HG03066 (cell line): ENCODE measurements around the gene SCLY.

Experiments used
- ATAC-seq: cut with Tn5 transposase; IDR thresholded peaks from one replicate; pipeline ENCODE4 v1.9.1; 2021; ENCODE audit warnings: low read depth; ENCODE audit not compliant: unreplicated experiment

SCLY gene

DNA sequence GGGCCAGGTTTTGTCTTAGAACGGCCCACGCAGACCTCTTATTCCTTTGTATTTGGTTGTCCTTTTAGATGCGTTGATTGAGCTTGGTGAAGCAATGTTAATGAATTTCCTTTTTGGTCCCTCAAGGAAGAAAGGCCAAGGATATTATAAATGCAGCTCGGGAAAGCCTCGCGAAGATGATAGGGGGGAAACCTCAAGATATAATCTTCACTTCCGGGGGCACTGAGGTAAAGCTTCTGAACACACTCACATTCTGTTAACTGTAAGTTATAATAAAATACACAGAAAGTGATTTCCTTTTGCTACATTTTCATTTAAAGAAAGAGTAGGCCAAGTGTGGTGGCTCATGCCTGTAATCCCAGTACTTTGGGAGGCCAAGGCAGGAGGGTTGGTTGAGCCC, 7.1 kb downstream of the SCLY start:
- ATAC-seq = no peak

DNA sequence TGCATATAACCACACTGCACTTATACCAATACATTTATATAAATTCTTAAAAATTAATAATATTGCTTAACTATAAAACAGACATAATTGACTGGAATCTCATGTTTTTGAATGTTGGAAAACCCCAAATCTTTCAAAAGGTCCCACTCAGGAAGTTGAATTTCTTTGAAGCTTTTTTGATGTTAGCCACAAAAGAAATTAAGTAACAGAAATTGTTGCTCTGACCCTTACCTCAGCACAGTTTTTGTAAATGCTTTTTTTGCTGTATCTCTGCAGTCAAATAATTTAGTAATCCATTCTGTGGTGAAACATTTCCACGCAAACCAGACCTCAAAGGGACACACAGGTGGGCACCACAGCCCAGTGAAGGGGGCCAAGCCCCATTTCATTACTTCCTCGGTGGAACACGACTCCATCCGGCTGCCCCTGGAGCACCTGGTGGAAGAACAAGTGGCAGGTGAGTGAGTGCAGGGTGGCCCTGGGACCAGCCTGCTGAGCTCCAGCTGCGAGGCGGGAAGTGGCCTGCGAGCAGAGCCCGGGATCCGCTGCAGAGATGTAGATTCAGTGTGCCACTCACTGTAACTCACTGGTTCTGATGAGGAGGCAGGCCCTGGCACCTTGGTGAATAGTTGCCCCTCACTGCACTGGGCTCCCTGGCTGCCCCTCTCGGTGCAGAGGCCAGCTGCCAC, 8.4 kb downstream of the SCLY start:
- ATAC-seq = no peak

DNA sequence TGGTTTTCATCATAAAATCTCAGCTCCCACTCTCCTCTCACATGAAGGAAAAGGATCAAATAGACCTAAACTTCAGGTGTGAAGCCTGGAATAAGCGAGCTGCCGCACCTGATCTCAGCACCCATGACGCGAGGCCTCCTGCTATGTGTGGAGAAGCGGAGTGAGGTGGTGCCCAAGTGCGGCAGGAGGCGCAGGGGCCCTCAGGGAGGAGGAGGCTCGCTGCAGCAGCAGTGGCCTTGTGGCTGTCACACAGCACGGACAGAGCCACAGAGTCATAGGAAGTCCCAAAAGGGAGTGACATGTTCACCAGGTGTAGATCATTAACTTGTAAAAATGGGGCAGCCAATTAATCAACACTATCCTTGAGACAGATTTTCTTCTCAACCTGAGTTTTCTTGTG, 9.1 kb downstream of the SCLY start:
- no peak for ATAC-seq

DNA sequence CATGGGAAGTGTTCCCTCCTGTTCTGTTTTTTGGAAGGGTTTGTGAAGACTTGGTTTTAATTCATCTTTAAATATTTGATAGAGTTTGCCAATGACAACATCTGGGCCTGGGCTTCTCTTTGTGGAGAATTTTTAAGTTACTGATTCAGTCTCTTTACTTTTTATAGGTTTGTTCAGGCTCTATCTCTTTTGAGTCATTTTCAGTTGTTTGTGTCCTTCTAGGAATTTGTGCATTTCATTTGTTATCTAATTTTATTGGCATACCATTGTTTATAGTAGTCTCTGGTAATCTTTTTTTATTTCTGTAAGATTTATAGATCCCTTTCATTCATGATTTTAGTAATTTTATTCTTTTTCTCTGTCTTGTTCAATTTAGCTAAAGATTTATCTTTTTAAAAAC, 14.6 kb downstream of the SCLY start:
- no peak for ATAC-seq

DNA sequence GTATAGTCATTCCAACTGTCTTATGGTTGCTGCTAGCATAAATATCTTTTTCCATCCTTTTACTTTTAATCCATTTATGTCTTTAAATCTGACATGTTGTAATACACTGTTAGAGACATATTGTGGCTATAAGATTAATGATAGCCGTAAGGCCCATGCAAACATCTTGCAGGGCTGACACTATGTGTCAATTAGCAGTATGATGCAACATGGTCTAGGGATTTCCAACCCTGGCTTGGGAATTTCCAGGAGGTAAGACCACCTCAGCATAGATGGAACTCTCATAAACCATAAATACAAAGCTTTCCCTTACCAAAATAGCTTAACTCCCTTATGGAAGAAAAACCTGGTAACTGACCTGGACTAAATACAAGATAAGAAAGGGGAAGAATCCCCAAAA, 16.5 kb downstream of the SCLY start:
- ATAC-seq = no peak

DNA sequence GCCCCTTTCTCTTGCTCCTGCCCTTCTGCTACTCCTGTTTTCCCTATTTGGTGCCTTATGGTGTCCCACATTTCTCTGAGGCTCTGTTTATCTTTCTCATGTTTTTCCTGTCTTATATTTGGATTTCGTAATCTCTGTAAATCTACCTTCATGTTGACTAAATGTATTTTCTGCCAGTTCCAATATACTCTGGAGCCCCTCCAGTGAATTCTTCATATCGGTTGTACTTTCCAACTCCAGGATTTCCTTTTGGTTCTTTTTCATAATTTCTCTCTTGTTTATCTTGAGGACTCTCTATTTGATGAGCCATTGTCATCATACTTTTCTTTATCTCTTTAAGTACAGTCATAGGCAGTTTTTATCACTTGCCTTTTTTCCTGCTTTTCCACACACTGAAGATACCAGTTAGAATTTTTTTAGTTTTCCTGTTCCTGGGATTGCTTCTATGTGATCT, 19.1 kb downstream of the SCLY start:
- ATAC-seq = no peak

DNA sequence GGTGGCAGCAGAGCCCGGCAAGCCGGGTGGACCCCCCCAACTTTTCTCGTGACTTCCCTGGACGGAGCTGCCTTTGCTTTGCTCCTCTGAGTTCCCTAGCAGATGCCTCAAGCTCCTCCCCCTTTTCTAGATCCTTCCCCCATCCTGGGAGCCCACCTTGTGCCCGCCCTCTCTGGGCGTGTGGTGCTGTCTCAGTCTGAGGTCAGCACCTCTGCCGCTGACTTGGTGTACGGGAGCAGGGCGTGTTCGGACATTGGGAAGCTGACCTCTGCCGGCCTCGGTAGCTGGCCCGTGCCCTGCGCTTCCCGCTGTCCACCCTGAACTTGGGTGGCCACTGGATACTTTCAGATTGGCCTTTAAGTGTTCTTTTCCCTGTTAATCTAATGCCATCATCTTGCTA, 19.7 kb downstream of the SCLY start:
- no peak for ATAC-seq

DNA sequence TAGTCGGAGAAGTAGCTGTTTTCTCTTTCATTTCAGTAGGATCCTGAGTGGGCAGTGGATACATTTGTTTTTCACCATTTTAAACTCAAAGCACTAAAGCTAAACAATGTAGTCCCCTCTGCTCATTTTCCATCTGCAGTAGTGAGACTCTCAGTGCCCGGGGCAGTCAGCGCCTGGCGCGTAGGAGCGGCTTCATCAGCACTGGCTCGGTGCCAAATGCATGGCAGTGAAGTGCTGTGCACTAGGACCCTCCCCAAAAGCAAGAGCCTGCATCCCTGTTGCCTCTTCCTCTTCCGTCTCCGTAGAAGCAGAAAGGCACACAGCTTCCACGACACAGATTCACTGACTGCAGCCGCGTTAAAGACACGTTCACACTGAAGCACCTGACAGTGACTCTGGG, 20.3 kb downstream of the SCLY start:
- ATAC-seq = no peak

DNA sequence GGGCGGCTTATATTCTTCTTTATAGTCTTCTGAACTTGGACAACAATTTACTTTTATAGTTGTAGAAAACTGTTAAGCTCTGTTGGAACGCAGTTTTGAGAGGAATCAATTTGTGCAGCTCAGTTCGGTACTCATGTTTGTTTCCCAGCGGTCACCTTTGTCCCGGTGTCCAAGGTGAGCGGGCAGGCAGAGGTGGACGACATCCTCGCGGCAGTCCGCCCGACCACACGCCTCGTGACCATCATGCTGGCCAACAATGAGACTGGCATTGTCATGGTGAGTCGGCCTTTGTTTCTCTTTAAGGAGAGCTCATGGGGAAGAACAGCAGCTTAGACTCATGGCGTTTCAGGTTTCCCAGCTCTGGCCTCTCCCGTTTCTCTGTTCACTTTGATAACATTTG, 20.8 kb downstream of the SCLY start:
- no peak for ATAC-seq

DNA sequence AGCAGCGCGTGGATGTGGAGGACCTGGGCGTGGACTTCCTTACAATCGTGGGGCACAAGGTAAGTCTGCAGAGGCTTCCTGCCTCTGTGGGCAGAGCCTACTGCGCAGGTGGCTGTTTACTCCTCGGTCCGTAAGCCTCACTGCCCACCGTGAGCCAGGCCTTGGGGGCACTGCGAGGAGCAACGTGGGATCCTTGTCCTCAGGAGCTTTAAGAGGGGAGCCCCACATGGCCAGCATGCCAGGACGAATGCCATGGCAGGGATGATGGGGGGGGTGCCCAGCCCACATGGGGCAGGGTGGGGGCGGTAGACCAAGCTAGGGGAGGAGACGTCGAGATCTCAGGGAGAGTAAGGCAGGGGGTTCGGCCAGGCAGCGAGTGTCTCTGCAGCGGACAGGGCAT, 21.4 kb downstream of the SCLY start:
- ATAC-seq = no peak

DNA sequence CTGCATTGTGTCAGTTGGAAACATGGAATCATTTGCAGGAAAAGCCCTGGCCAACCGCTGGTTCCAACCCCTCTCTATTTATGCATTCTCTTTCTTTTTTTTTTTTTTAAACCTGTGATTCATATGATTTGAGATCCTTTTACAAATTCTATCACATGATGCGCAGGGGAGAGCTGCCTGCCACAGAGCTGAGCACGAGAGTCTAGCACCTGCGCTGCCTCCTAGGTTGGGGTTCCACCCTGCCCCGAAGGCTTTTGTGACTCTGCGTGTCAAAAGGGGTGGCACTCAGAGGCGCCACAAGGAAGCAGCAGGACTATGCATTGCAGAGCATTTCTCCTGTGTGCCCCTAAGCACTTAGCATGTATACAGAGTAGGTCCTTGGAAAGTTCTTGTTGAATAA, 22.0 kb downstream of the SCLY start:
- ATAC-seq = no peak

DNA sequence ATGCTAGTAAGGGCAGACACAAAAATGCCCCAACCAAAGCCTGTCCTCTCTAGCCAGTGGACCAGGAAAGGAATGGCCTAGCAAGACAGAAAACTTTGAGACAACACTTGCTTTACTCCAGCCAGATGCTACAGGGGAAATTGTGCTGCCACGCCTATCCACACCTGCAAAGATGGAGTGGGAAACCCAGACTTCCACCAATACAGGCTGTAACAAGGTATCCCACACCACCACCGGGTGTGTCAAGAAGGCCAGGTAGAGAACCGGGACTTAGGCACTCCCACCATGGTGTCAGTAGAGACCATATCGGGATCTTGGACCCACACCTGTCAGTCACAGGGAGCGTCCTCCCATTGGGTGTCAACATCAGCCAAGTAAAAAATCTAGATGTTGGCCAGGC, 23.1 kb downstream of the SCLY start:
- no peak for ATAC-seq

DNA sequence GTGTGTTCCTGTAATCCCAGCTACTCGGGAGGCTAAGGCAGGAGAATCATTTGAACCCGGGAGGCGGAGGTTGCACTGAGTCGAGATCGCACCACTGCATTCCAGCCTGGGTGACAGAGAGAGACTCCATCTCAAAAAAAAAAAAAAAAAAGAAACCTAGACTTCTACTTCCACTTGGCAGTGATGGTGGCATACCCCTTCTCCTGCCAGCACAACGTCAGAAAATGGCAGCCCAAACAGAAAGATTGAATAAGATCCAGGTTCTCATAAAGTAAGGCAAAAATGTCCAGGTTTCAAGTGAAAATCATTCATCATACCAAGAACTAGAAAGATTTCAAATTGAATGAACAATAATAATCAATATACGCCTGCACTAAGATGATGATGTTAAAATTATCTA, 24.0 kb downstream of the SCLY start:
- no peak for ATAC-seq

DNA sequence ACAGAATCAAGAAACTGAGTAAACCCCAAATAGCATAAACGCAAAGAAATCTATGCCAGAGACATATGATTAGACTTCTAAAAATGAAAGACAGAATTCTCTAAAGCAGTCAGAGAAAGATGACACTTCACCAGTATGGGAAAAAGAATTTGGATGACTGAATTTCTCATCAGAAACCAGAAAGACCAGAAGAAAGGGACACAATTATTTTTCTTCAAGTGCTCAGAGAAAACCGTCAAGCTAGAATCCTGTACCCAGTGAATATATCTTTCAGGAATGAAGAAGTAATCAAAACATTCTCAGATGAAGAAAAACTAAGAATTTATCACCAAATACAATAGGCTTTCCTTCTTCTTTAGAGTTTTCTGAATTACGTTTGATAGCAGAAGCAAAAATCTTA, 25.1 kb downstream of the SCLY start:
- no peak for ATAC-seq

DNA sequence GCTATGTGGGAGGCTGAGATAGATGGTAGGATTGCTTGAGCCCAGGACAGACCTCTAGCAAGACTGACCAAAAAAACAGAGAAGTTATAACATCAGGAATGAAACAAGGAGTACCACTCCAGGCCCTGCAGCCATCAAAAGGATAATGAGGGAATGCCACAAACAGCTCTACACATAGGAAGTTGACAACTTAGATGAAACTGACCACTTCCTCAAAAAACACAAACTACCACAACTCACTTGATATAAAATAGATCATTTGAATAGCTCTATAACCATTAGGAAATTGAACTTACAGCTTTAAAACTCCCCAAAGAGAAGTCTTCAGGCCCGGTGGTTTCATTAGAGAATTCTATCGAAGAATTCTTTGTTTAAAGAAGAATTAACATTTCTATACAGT, 26.4 kb downstream of the SCLY start:
- no peak for ATAC-seq

DNA sequence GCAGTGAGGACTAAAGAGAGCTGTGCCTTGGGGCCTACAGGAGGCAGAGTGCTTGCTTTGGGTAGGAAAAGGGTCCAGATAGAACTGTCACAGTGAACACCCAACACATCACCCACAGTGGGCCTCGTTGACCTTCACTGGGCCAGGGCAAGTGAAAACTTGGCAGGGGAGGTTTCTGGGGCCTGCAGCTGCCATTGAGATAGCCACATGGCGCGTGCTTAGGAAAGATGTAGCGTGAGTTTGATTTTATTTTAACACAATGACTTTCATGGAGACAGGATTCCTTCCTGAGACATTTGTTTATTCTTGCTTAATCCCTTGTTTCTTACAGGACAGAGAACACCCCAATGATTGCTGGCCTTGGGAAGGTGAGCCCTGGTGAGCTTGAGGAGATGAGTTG, 30.1 kb downstream of the SCLY start:
- ATAC-seq = no peak

DNA sequence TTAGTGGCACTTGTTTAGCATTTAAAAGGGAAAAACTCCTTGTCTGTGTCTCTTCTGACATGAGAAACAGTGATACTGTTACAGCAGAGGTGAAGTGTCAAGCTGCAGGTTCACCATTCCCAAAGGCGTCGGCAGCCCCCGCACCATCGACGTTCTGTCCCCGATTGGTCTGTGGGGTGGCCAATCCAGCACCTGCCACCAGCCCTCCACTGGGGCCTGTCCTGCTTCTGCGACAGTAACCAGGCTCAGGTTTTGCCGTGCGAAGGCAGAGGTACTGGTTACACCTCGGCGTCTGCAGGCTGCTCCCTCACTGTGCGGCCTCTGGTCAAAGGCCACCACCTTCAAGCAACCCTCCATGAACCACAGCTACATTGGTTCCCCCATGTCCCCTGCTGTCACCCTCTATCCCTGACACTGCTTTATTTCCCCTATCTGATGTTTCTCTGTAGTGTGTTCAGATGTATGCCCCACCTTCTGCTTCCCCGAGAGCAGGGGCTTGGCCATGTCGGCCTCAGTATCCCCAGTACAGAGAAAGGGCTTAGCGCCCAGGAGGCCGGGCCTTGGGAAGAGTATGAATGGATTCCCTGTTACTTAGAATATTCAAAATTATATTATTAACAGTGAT, 30.7 kb downstream of the SCLY start:
- no peak for ATAC-seq

DNA sequence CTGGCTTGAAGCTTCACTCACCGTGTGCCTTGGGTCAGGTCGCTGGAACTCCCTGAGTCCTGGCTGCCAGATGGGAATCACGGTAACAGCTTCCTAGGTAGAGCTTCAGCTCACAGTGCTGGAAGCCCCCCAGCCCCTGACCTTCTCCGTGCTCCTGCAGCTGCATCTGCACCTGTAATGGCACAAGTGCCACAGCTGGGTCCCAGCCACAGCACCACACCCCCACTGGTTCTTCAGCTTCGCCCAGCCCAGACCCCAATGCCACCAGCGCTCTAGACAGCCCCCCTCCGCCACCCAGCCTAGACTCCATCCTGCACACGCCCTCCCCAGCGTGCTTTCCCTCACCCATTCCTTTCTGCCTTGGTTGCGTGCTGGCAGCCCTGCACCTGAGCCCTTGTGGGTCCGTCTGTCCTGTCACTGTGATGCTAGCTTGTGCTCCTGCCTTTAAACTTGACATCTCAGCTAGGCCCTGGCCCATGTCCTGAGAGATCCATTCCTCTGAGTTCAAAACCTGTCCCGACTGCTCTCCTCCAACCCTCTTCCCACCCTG, 31.8 kb downstream of the SCLY start:
- ATAC-seq = no peak

DNA sequence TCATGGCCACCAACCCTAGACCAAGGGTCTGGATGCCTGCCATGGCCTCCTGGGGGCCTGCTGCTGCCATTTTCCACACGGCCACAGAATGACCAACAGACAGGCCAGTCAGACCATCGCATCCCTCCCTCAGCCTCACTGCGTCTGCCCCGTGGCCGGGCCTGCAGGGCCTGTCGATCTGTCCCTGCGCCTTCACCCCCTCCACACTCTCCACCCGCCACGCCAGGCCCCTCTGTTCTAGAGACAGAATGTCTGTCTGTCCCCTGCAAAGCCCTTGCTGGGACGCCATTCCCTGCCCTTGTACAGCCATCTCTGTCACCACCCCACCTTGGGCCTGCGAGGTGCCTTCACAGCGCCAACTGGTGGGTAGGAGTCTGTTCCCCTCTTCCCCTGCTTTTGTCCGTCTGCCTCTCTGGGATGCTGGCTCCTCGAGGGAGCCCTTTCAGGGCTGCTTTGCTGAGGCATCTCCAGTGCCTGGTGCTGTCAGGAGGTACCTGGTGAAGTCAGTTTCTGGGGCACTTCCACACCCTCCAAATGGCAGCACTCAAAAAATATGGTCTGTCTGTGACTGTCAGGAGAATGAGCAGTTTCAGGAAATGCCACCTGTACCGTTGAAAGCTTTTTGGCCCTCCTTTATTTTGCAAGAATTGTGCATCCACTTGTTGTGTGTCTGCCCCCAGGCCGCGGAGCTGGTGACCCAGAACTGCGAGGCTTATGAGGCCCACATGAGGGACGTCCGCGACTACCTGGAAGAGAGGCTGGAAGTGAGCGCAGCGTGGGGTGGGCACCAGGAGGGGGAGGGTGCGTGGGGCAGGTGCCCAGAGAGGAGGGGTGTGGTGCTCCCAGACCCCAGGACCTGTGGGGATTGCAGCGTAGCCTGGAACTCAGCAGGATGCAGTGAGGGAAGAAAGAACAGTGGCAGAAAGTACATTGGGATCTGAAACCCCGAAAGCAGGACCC, 32.7 kb downstream of the SCLY start:
- ATAC-seq = no peak

DNA sequence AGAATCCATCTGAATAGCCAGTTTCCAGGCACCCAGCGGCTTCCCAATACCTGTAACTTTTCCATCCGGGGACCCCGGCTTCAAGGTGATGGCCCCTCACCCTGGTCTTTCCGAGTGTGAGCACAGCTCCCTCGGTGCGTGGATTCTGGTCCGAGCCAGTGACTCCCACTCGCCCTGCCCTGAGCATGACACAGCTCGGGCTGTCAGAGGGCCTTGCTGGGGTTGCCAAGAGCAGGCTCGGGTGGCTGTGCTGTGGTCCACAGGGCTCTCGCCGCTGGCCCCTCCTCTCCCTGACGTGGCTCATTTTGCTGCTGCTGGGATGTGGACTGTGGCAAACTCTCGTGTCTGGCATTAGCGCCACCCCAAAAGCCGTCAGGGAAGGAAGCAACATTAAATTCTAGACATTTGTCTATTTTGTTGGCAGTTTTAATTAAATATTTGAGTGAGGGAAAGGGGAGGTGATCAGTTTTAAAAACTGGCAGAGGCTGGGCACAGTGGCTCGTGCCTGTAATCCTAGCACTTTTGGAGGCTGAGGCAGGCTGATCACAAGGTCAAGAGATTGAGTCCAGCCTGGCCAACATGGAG, 33.7 kb downstream of the SCLY start:
- no peak for ATAC-seq

DNA sequence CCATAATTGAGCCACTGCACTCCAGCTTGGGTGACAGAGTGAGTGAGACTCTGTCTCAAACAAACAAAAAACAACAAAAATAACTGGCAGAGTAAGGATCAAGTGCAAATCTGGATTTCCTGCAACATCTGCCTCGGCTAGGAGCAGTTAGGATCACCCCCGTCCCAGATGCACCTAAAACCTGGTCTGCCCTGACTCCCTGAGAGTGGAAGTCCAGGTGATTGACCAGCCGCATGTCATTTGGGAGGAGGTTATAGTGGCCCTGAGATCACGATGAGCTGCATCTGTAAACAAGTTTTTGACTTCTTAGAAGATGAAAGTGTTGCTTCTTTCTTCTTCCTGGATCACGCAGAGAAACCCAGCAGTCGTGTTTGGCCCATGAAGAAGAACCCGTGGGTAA, 34.3 kb downstream of the SCLY start:
- no peak for ATAC-seq
